HL-60 (cell line): ENCODE data around the gene BTNL3. TPM values are rescaled to one million over a fixed set of nuclear protein-coding genes. Genes with fewer than 3 reads are reported as not detected.

ENCODE experiments used
- DNase-seq, 2 experiments: peaks; one replicate each; pipeline ENCODE4 v3.0.0-alpha.2; 2010 to 2020; ENCODE audit warnings: low read depth in 1 of 2, low spot score in 1 of 2
- H3K27ac ChIP-seq: fragments of 250-450 bp; sonication (Bioruptor Pico); replicated peaks from 2 replicates; pipeline ENCODE4 v1.5.1; 2020; ENCODE audit warnings: mild to moderate bottlenecking, moderate library complexity
- H3K27me3 ChIP-seq: fragments of 250-450 bp; sonication (Bioruptor Pico); 2 replicates; pipeline ENCODE4 v1.5.1; 2021; ENCODE audit warnings: mild to moderate bottlenecking, moderate library complexity; ENCODE audit not compliant: insufficient read depth, poor library complexity, severe bottlenecking
- H3K4me3 ChIP-seq: replicated peaks from 2 replicates; pipeline ENCODE4 v1.5.1; 2011; ENCODE audit warnings: mild to moderate bottlenecking, control low read depth, low read length; ENCODE audit not compliant: insufficient read depth
- GABPA ChIP-seq: IDR thresholded peaks from 2 replicates; pipeline ENCODE4 v1.6.1; 2012; ENCODE audit warnings: low read depth
- POLR2AphosphoS5 ChIP-seq: IDR thresholded peaks from 2 replicates; pipeline ENCODE4 v1.6.1; 2012; ENCODE audit warnings: low read depth
- SPI1 ChIP-seq: IDR thresholded peaks from 2 replicates; pipeline ENCODE4 v1.6.1; 2012; ENCODE audit warnings: low read depth, mild to moderate bottlenecking, borderline replicate concordance
- microRNA-seq: library from miRNA; unstranded; fragments of <30 nt; microRNA quantifications from one replicate; pipeline ENCODE4, GENCODE V29; 2018
- TF ChIP-seq, protein P1 (sequence below): IDR thresholded peaks from 2 replicates; pipeline ENCODE4 v1.6.1; 2012; ENCODE audit warnings: low read depth; ENCODE audit not compliant: insufficient replicate concordance
- TF ChIP-seq, protein P2 (sequence below): IDR thresholded peaks from one replicate; pipeline ENCODE4 v1.5.1; 2011; ENCODE audit warnings: low read length, control low read depth, inconsistent platforms; ENCODE audit not compliant: insufficient read depth

The BTNL3 gene

GRCh38 chr5:181054871-181055459, 66.3 kb downstream of the BTNL3 start:
- H3K4me3 ChIP-seq = no peak overlapping the region

More at GRCh38 chr5:181054871-181055459, 66.3 kb downstream of the BTNL3 start:
- DNase-seq = no peak
- no peak overlapping the region for H3K27ac ChIP-seq
- TF ChIP-seq, protein P1, sequence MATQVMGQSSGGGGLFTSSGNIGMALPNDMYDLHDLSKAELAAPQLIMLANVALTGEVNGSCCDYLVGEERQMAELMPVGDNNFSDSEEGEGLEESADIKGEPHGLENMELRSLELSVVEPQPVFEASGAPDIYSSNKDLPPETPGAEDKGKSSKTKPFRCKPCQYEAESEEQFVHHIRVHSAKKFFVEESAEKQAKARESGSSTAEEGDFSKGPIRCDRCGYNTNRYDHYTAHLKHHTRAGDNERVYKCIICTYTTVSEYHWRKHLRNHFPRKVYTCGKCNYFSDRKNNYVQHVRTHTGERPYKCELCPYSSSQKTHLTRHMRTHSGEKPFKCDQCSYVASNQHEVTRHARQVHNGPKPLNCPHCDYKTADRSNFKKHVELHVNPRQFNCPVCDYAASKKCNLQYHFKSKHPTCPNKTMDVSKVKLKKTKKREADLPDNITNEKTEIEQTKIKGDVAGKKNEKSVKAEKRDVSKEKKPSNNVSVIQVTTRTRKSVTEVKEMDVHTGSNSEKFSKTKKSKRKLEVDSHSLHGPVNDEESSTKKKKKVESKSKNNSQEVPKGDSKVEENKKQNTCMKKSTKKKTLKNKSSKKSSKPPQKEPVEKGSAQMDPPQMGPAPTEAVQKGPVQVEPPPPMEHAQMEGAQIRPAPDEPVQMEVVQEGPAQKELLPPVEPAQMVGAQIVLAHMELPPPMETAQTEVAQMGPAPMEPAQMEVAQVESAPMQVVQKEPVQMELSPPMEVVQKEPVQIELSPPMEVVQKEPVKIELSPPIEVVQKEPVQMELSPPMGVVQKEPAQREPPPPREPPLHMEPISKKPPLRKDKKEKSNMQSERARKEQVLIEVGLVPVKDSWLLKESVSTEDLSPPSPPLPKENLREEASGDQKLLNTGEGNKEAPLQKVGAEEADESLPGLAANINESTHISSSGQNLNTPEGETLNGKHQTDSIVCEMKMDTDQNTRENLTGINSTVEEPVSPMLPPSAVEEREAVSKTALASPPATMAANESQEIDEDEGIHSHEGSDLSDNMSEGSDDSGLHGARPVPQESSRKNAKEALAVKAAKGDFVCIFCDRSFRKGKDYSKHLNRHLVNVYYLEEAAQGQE = no peak
- no peak for TF ChIP-seq POLR2AphosphoS5
- no peak for TF ChIP-seq SPI1
- TF ChIP-seq GABPA = no peak
- TF ChIP-seq, protein P2, sequence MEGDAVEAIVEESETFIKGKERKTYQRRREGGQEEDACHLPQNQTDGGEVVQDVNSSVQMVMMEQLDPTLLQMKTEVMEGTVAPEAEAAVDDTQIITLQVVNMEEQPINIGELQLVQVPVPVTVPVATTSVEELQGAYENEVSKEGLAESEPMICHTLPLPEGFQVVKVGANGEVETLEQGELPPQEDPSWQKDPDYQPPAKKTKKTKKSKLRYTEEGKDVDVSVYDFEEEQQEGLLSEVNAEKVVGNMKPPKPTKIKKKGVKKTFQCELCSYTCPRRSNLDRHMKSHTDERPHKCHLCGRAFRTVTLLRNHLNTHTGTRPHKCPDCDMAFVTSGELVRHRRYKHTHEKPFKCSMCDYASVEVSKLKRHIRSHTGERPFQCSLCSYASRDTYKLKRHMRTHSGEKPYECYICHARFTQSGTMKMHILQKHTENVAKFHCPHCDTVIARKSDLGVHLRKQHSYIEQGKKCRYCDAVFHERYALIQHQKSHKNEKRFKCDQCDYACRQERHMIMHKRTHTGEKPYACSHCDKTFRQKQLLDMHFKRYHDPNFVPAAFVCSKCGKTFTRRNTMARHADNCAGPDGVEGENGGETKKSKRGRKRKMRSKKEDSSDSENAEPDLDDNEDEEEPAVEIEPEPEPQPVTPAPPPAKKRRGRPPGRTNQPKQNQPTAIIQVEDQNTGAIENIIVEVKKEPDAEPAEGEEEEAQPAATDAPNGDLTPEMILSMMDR = no peak
- H3K27me3 ChIP-seq = peaks cover 58% of the 10 kb centered on the region

Small RNA genes within 50 kb of the gene (microRNA-seq; reads per million reads assigned to microRNA genes)
- gene MIR8089 = not detected
